ENCODE measurements around the gene MRGPRE.

MRGPRE gene

DNA sequence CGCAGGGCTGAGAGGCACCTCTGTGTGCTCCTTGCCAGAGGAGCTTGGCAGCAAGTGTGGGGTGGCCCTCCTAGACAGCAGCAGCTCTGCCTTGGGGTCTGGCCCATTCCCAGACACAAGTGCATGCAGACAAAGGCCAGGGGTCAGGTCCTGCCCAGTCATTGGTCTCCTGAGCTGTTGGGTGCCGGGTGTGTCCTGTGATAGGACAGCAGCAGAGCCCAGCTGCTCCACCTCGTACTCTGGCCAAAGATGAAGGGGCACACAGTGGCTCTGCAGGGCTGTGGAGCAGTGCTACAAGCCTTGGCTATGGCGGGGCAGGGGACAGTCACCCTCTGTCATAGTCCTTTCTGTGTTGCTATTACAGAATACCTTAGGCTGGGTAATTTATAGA lies 49.8 kb downstream of the MRGPRE start:
- no peak overlapping the region for H3K4me3 Mint-ChIP-seq
- H3K27ac Mint-ChIP-seq: no peak overlapping the region
- peaks cover 4% of the 10 kb centered on the region for H3K27me3 Mint-ChIP-seq (ENCODE audit: low read depth, poor library complexity)
- TF ChIP-seq, protein P1, sequence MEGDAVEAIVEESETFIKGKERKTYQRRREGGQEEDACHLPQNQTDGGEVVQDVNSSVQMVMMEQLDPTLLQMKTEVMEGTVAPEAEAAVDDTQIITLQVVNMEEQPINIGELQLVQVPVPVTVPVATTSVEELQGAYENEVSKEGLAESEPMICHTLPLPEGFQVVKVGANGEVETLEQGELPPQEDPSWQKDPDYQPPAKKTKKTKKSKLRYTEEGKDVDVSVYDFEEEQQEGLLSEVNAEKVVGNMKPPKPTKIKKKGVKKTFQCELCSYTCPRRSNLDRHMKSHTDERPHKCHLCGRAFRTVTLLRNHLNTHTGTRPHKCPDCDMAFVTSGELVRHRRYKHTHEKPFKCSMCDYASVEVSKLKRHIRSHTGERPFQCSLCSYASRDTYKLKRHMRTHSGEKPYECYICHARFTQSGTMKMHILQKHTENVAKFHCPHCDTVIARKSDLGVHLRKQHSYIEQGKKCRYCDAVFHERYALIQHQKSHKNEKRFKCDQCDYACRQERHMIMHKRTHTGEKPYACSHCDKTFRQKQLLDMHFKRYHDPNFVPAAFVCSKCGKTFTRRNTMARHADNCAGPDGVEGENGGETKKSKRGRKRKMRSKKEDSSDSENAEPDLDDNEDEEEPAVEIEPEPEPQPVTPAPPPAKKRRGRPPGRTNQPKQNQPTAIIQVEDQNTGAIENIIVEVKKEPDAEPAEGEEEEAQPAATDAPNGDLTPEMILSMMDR (IDR thresholded peaks at IDR 0.05): no peak
- DNase-seq: no peak
- H3K4me1 Mint-ChIP-seq: peaks cover 1% of the 10 kb centered on the region
- H3K36me3 Mint-ChIP-seq (ENCODE audit: low read depth): no peaks in the 10 kb centered on the region
- H3K9me3 Mint-ChIP-seq: peaks cover 11% of the 10 kb centered on the region

- H3K4me3 Mint-ChIP-seq: no peak overlapping the region
- H3K36me3 Mint-ChIP-seq (ENCODE audit: low read depth): no peaks in the 10 kb centered on the region
- H3K9me3 Mint-ChIP-seq: peaks cover 16% of the 10 kb centered on the region
- DNase-seq: no peak
- no peaks in the 10 kb centered on the region for H3K4me1 Mint-ChIP-seq
- no peak overlapping the region for H3K27ac Mint-ChIP-seq
- peaks cover 4% of the 10 kb centered on the region for H3K27me3 Mint-ChIP-seq (ENCODE audit: low read depth, poor library complexity)
- TF ChIP-seq, protein P1 (IDR thresholded peaks at IDR 0.05): no peak
Measured at GRCh38 chr11:3181725-3182461, 50.3 kb downstream of the MRGPRE start.

DNA sequence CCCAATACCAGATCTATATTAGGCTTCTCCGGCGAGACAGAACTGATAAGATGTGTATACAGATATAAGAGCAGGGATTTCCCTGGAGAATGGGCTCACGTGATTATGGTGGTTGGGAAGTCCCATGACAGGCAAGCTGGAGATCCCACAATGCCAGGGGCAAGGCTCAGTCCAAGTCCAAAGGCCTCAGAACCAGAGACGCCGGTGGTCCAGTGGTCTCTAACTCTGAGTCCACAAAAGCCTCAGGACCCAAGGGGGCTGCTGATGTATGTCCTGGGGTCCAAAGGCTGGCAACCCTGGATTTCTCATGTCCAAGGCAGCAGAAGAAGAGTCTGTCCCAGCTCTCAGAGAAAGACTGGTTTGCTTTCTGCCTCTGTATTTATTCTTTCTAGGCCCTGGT lies 51.3 kb downstream of the MRGPRE start:
- no peaks in the 10 kb centered on the region for H3K4me1 Mint-ChIP-seq
- H3K27me3 Mint-ChIP-seq (ENCODE audit: low read depth, poor library complexity): peaks cover 7% of the 10 kb centered on the region
- no peak for DNase-seq
- no peak overlapping the region for H3K4me3 Mint-ChIP-seq
- TF ChIP-seq, protein P1 (IDR thresholded peaks at IDR 0.05): no peak
- H3K27ac Mint-ChIP-seq: no peak overlapping the region
- no peaks in the 10 kb centered on the region for H3K36me3 Mint-ChIP-seq (ENCODE audit: low read depth)
- peaks cover 26% of the 10 kb centered on the region for H3K9me3 Mint-ChIP-seq

GRCh38 chr11:3178349-3178748 lies 53.9 kb downstream of the MRGPRE start:
- TF ChIP-seq, protein P1 (IDR thresholded peaks at IDR 0.05): no peak
- H3K27ac Mint-ChIP-seq: no peak overlapping the region
- H3K36me3 Mint-ChIP-seq (ENCODE audit: low read depth): no peaks in the 10 kb centered on the region
- H3K4me3 Mint-ChIP-seq: no peak overlapping the region
- peaks cover 32% of the 10 kb centered on the region for H3K9me3 Mint-ChIP-seq
- H3K27me3 Mint-ChIP-seq (ENCODE audit: low read depth, poor library complexity): peaks cover 10% of the 10 kb centered on the region
- DNase-seq: no peak
- no peaks in the 10 kb centered on the region for H3K4me1 Mint-ChIP-seq

DNA sequence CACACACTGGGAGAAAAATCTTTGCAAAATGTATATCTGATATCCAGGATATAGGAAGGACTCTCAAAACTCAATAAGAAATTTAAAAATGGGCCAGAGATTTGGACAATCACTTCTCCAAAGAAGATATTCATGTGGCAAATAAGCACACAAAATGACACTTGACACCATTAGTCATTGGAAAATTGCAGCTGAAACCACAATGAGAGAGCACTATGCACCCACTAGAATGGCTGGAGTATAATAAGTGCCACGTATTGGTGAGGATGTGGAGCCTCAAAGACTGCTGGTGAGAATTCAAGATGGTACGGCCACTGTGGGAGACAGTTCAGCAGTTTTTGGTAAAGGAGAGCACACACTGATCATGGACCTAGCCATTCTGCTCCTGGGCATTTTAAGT lies 54.3 kb downstream of the MRGPRE start:
- TF ChIP-seq, protein P1 (IDR thresholded peaks at IDR 0.05): no peak
- H3K27ac Mint-ChIP-seq: no peak overlapping the region
- H3K36me3 Mint-ChIP-seq (ENCODE audit: low read depth): no peaks in the 10 kb centered on the region
- no peak overlapping the region for H3K4me3 Mint-ChIP-seq
- DNase-seq: no peak
- peaks cover 10% of the 10 kb centered on the region for H3K27me3 Mint-ChIP-seq (ENCODE audit: low read depth, poor library complexity)
- H3K4me1 Mint-ChIP-seq: no peaks in the 10 kb centered on the region
- H3K9me3 Mint-ChIP-seq: peaks cover 32% of the 10 kb centered on the region

All from nephron progenitor cell (in vitro differentiated cells).